ENCODE measurements around the gene ZBTB33.

Gene ZBTB33

DNA sequence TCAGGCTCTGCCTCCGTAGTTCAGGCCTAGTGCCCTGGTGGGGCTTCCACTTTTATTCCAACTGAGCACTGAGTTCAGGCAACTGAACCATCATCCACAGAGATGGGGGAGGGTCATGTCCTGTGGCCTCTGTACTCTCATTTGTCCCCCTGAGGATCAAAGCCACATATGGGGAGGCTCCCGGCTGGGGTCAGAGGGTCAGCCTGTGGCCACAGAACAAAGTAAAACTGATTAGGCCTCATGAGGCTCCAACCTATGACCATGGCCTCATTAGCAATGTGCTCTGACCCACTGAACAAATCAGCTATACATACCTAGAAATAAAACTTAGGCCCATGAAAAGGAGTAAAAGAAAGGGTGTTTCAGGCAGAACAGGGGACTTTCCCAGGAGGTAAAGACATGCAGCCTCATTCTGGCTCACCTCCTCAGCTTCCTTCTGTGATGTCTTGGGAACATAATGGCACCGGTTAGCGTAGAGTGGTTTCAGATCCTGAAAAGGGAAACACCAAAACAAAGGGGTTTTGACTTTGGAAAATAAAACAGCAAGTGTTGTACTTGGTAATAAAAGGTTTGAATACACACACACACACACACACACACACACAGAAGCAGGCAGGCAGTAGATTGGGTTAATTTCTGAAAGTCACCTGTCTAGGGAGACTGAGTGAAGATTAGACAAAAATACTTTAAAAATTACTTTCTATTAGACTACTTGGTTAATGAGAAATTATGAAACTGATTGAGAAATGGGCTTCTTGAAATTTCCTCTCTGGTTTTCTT, 36.3 kb downstream of the ZBTB33 start:
- no peak overlapping the region for H3K9ac ChIP-seq (ENCODE audit: low read length)
- H3K79me2 ChIP-seq (ENCODE audit: low read length): no peaks in the 10 kb centered on the region
- no peaks in the 10 kb centered on the region for H4K20me1 ChIP-seq (ENCODE audit: insufficient read depth, low read length)
- no peaks in the 10 kb centered on the region for H3K9me3 ChIP-seq (replicated peaks; ENCODE audit: insufficient read depth, low read length)
- H3F3A ChIP-seq (ENCODE audit: insufficient read depth, low read length): peaks cover 7% of the 10 kb centered on the region; the same call in 1 of the 2 replicates
- H3K27me3 ChIP-seq (replicated peaks; ENCODE audit: insufficient read depth, low read length): no peaks in the 10 kb centered on the region
- 0 out of 2 replicates have a peak overlapping the region, but pooled peaks have one; percentile 37 for H3K4me2 ChIP-seq (ENCODE audit: low read depth, low read length)
- H3K4me3 ChIP-seq (ENCODE audit: low read length): no peak overlapping the region
- H3K36me3 ChIP-seq (replicated peaks; ENCODE audit: insufficient read depth, low read length): no peaks in the 10 kb centered on the region
- H3K4me1 ChIP-seq (ENCODE audit: low read length): peaks cover 24% of the 10 kb centered on the region
- DNase-seq: no peak
- no peak overlapping the region for H2AFZ ChIP-seq (ENCODE audit: low read length)
- TF ChIP-seq, protein P1, sequence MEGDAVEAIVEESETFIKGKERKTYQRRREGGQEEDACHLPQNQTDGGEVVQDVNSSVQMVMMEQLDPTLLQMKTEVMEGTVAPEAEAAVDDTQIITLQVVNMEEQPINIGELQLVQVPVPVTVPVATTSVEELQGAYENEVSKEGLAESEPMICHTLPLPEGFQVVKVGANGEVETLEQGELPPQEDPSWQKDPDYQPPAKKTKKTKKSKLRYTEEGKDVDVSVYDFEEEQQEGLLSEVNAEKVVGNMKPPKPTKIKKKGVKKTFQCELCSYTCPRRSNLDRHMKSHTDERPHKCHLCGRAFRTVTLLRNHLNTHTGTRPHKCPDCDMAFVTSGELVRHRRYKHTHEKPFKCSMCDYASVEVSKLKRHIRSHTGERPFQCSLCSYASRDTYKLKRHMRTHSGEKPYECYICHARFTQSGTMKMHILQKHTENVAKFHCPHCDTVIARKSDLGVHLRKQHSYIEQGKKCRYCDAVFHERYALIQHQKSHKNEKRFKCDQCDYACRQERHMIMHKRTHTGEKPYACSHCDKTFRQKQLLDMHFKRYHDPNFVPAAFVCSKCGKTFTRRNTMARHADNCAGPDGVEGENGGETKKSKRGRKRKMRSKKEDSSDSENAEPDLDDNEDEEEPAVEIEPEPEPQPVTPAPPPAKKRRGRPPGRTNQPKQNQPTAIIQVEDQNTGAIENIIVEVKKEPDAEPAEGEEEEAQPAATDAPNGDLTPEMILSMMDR (IDR thresholded peaks at IDR 0.05; ENCODE audit: low read length): no peak
- TF ChIP-seq EZH2 (optimal IDR thresholded peaks at IDR 0.05; ENCODE audit: low read depth, low read length): no peak
- TF ChIP-seq EZH2phosphoT487 (IDR thresholded peaks at IDR 0.05; ENCODE audit: low read length): no peak
- peak overlapping the region; percentile 71; the same call in 1 of the 2 replicates for H3K27ac ChIP-seq (ENCODE audit: low read length)
- H3K9me2 ChIP-seq (replicated peaks; ENCODE audit: insufficient read depth, low read length): no peaks in the 10 kb centered on the region

DNA sequence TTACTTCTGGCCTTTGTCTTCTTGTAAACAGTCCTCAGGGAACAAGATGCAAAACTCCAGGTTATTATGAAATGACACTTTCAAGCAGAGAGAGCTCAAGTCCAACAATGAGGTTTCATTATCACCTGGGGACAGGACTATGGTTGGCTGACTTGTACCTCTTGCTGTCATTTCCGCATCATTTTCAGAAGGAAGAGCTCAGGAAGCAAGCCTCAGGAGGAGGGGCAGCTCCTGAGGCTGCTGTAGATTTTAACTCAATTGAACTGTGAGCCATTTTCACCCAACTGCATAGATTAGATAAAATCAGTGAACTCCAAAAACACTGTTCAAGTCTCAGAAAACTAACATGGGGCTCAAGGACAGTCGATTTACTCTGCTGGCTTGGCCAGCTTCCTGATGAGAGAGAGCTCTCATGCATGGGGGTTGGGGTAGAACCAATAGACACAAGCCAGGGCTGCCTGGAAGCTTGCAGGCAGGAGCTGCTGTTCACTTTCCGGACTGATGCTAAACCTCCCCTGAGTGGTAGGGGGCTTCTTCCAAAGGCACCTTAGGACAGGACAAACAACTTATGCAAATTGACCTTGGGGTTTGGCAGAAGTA, 37.0 kb downstream of the ZBTB33 start:
- Histone ChIP-seq H3F3A (ENCODE audit: insufficient read depth, low read length) (peaks cover 7% of the 10 kb centered on the region; the same call in 1 of the 2 replicates), H3K79me2 (ENCODE audit: low read length) (no peaks in the 10 kb centered on the region), H2AFZ (ENCODE audit: low read length) (no peak overlapping the region), H3K4me3 (ENCODE audit: low read length) (no peak overlapping the region), H3K4me1 (ENCODE audit: low read length) (peaks cover 24% of the 10 kb centered on the region), H3K4me2 (ENCODE audit: low read depth, low read length) (peak overlapping the region; percentile 37; the same call in 1 of the 2 replicates), H4K20me1 (ENCODE audit: insufficient read depth, low read length) (no peaks in the 10 kb centered on the region), H3K9me3 (replicated peaks; ENCODE audit: insufficient read depth, low read length) (no peaks in the 10 kb centered on the region), H3K9me2 (replicated peaks; ENCODE audit: insufficient read depth, low read length) (no peaks in the 10 kb centered on the region), H3K9ac (ENCODE audit: low read length) (no peak overlapping the region), H3K27me3 (replicated peaks; ENCODE audit: insufficient read depth, low read length) (no peaks in the 10 kb centered on the region), H3K36me3 (replicated peaks; ENCODE audit: insufficient read depth, low read length) (no peaks in the 10 kb centered on the region), H3K27ac (ENCODE audit: low read length) (peak overlapping the region; percentile 71; the same call in 1 of the 2 replicates)
- TF ChIP-seq EZH2 (optimal IDR thresholded peaks at IDR 0.05; ENCODE audit: low read depth, low read length): no peak
- TF ChIP-seq, protein P1 (IDR thresholded peaks at IDR 0.05; ENCODE audit: low read length): no peak
- no peak for DNase-seq

DNA sequence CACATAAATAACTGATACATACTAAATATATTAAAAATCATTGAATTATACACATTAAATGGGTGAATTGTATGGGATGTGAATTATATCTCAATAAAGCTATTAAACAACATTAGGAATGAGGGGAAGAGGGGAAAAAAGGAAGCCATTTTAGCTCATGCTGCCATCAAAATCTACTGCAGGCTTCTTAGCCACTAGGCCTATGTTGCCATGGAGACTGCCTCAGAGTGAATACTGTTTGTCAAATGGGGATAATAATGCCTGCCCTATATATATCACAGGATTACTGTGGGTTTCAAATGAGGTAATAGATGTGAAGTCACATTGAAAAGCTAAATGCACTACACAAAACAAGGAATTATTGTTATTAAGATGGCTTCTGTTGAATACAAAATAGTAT, 39.5 kb downstream of the ZBTB33 start:
- Histone ChIP-seq H4K20me1 (ENCODE audit: insufficient read depth, low read length) (no peaks in the 10 kb centered on the region), H3K79me2 (ENCODE audit: low read length) (no peaks in the 10 kb centered on the region), H3K4me2 (ENCODE audit: low read depth, low read length) (no peak overlapping the region), H3F3A (ENCODE audit: insufficient read depth, low read length) (peaks cover 7% of the 10 kb centered on the region; the same call in 1 of the 2 replicates), H3K9ac (ENCODE audit: low read length) (no peak overlapping the region), H3K27me3 (replicated peaks; ENCODE audit: insufficient read depth, low read length) (no peaks in the 10 kb centered on the region), H3K27ac (ENCODE audit: low read length) (no peak overlapping the region), H3K9me3 (replicated peaks; ENCODE audit: insufficient read depth, low read length) (no peaks in the 10 kb centered on the region), H2AFZ (ENCODE audit: low read length) (no peak overlapping the region), H3K9me2 (replicated peaks; ENCODE audit: insufficient read depth, low read length) (no peaks in the 10 kb centered on the region), H3K4me1 (ENCODE audit: low read length) (peaks cover 24% of the 10 kb centered on the region), H3K36me3 (replicated peaks; ENCODE audit: insufficient read depth, low read length) (no peaks in the 10 kb centered on the region), H3K4me3 (ENCODE audit: low read length) (no peak overlapping the region)
- TF ChIP-seq, protein P1 (IDR thresholded peaks at IDR 0.05; ENCODE audit: low read length): no peak
- TF ChIP-seq EZH2 (optimal IDR thresholded peaks at IDR 0.05; ENCODE audit: low read depth, low read length): no peak
- TF ChIP-seq EZH2phosphoT487 (IDR thresholded peaks at IDR 0.05; ENCODE audit: low read length): no peak
- DNase-seq: no peak
